Neural crest cell (in vitro differentiated cells): ENCODE measurements around the gene ELK4. TPM values are rescaled to one million over a fixed set of nuclear protein-coding genes. Genes with fewer than 3 reads are reported as not detected.

Experiments
- DNase-seq: peaks from one replicate; pipeline ENCODE4 v3.0.0; 2021; ENCODE audit warnings: low read depth, mixed read lengths, low spot score
- H3K27ac Mint-ChIP-seq: one replicate; pipeline ENCODE4 v1.8.0; 2021; ENCODE audit warnings: mild to moderate bottlenecking, mixed read lengths; ENCODE audit not compliant: unreplicated experiment
- H3K27me3 Mint-ChIP-seq: 2 replicates; pipeline ENCODE4 v1.8.0; 2021; ENCODE audit warnings: low read depth, mild to moderate bottlenecking, mixed read lengths
- H3K36me3 Mint-ChIP-seq: 2 replicates; pipeline ENCODE4 v1.8.0; 2021; ENCODE audit warnings: low read depth, mild to moderate bottlenecking, mixed read lengths
- H3K4me1 Mint-ChIP-seq: 2 replicates; pipeline ENCODE4 v1.8.0; 2021; ENCODE audit warnings: mixed read lengths
- H3K4me3 Mint-ChIP-seq: one replicate; pipeline ENCODE4 v1.8.0; 2021; ENCODE audit warnings: mild to moderate bottlenecking, mixed read lengths
- H3K9me3 Mint-ChIP-seq: 2 replicates; pipeline ENCODE4 v1.8.0; 2021; ENCODE audit warnings: mixed read lengths
- CTCF ChIP-seq: fragments of 200-600 bp; sonication (generic); conservative IDR thresholded peaks from 2 replicates; pipeline ENCODE4 v1.5.0; 2021; ENCODE audit warnings: antibody characterized with exemption, mild to moderate bottlenecking
- total RNA-seq: library from RNA; stranded (reverse); gene quantifications from 2 replicates; pipeline ENCODE4 v1.2.1, GENCODE V29; 2021

Gene ELK4
- total RNA-seq, 1 donor from 2014 or later, result 30.1 TPM

GRCh38 chr1:205590457-205590768, 41.4 kb downstream of the ELK4 start:
- H3K27ac Mint-ChIP-seq, result no peak overlapping the region
- no peak for DNase-seq
- H3K36me3 Mint-ChIP-seq, result no peaks in the 10 kb centered on the region
- no peak overlapping the region for H3K4me3 Mint-ChIP-seq
- H3K27me3 Mint-ChIP-seq, result no peaks in the 10 kb centered on the region
- no peaks in the 10 kb centered on the region for H3K9me3 Mint-ChIP-seq
- H3K4me1 Mint-ChIP-seq, result peaks cover 24% of the 10 kb centered on the region
- TF ChIP-seq CTCF, result no peak

GRCh38 chr1:205589618-205590456, 42.0 kb downstream of the ELK4 start:
- peak overlapping the region; percentile 68 for H3K27ac Mint-ChIP-seq
- no peaks in the 10 kb centered on the region for H3K27me3 Mint-ChIP-seq
- H3K36me3 Mint-ChIP-seq, result no peaks in the 10 kb centered on the region
- no peak for DNase-seq
- peaks cover 24% of the 10 kb centered on the region for H3K4me1 Mint-ChIP-seq
- H3K4me3 Mint-ChIP-seq, result no peak overlapping the region
- H3K9me3 Mint-ChIP-seq, result no peaks in the 10 kb centered on the region
- TF ChIP-seq CTCF, result no peak

- Mint-ChIP-seq H3K36me3 (no peaks in the 10 kb centered on the region), H3K4me1 (peaks cover 23% of the 10 kb centered on the region), H3K4me3 (no peak overlapping the region), H3K27ac (no peak overlapping the region), H3K9me3 (no peaks in the 10 kb centered on the region), H3K27me3 (no peaks in the 10 kb centered on the region)
- DNase-seq, result no peak
- no peak for TF ChIP-seq CTCF
Measured at GRCh38 chr1:205589046-205589445, 42.8 kb downstream of the ELK4 start.

- Mint-ChIP-seq H3K27me3 (no peaks in the 10 kb centered on the region), H3K27ac (no peak overlapping the region), H3K36me3 (no peaks in the 10 kb centered on the region), H3K4me3 (no peak overlapping the region), H3K4me1 (peaks cover 19% of the 10 kb centered on the region), H3K9me3 (no peaks in the 10 kb centered on the region)
- peak; percentile 35 for TF ChIP-seq CTCF
- DNase-seq, result no peak
Measured at GRCh38 chr1:205588636-205589035, 43.2 kb downstream of the ELK4 start.

- Mint-ChIP-seq H3K27me3 (no peaks in the 10 kb centered on the region), H3K27ac (no peak overlapping the region), H3K36me3 (no peaks in the 10 kb centered on the region), H3K4me1 (peaks cover 19% of the 10 kb centered on the region), H3K9me3 (no peaks in the 10 kb centered on the region), H3K4me3 (no peak overlapping the region)
- no peak for DNase-seq
- TF ChIP-seq CTCF, result no peak
Measured at GRCh38 chr1:205587581-205587980, 44.2 kb downstream of the ELK4 start.
